Thoracic aorta (tissue), 2 donors: ENCODE data around the gene SPECC1L. TPM values are rescaled to one million over a fixed set of nuclear protein-coding genes. Genes with fewer than 3 reads are reported as not detected.

Source experiments
- ATAC-seq: fragments of 150-250 bp; one replicate; pipeline ENCODE4 v1.8.0; 2017; ENCODE audit warnings: low read depth; ENCODE audit not compliant: insufficient number of reproducible peaks, low FRiP score
- DNase-seq: peaks from one replicate; pipeline ENCODE4 v3.0.0-alpha.2; 2020; ENCODE audit warnings: low spot score
- H3K27ac ChIP-seq, 2 donors: fragments of 200-600 bp; sonication (generic); 1 replicate in 1 of 2; 2 replicates in 1 of 2; pipeline ENCODE4 v1.5.1; 2016; ENCODE audit warnings: mild to moderate bottlenecking in 2 of 2, moderate library complexity in 2 of 2
- H3K27me3 ChIP-seq: fragments of 200-600 bp; sonication (generic); replicated peaks from 2 replicates; pipeline ENCODE4 v1.6.0; 2016; ENCODE audit warnings: mild to moderate bottlenecking; ENCODE audit not compliant: insufficient read depth
- H3K36me3 ChIP-seq: fragments of 200-600 bp; sonication (generic); one replicate; pipeline ENCODE4 v1.5.1; 2016
- H3K4me1 ChIP-seq, 2 donors: fragments of 200-600 bp; sonication (generic); 1 replicate in 1 of 2; 2 replicates in 1 of 2; pipeline versions ENCODE4 v1.5.1 to v1.6.0; 2016; ENCODE audit warnings: low read depth in 2 of 2, mild to moderate bottlenecking in 1 of 2; ENCODE audit not compliant: control insufficient read depth in 1 of 2
- H3K4me3 ChIP-seq: fragments of 200-600 bp; sonication (generic); 2 replicates; pipeline ENCODE4 v1.5.1; 2016; ENCODE audit warnings: mild to moderate bottlenecking
- H3K9me3 ChIP-seq: fragments of 200-600 bp; sonication (generic); 2 replicates; pipeline ENCODE4 v1.5.1; 2016
- total RNA-seq, 2 donors: library from RNA; depleted of rRNA; stranded (reverse); fragments of >200 nt; gene quantifications; one replicate each; pipeline versions ENCODE4 v1.1.0 to v1.2.3, GENCODE V29; 2016
- TF ChIP-seq, protein P1 (sequence below): fragments of 200-600 bp; sonication (generic); IDR thresholded peaks from one replicate; pipeline ENCODE4 v1.5.1; 2019; ENCODE audit warnings: antibody characterized with exemption

Gene SPECC1L
- total RNA-seq, 2 donors from 2014 or later, result 49.4 to 50.0 TPM

- no peaks in the 10 kb centered on the region for H3K9me3 ChIP-seq
- no peak overlapping the region for H3K4me3 ChIP-seq
- TF ChIP-seq, protein P1, sequence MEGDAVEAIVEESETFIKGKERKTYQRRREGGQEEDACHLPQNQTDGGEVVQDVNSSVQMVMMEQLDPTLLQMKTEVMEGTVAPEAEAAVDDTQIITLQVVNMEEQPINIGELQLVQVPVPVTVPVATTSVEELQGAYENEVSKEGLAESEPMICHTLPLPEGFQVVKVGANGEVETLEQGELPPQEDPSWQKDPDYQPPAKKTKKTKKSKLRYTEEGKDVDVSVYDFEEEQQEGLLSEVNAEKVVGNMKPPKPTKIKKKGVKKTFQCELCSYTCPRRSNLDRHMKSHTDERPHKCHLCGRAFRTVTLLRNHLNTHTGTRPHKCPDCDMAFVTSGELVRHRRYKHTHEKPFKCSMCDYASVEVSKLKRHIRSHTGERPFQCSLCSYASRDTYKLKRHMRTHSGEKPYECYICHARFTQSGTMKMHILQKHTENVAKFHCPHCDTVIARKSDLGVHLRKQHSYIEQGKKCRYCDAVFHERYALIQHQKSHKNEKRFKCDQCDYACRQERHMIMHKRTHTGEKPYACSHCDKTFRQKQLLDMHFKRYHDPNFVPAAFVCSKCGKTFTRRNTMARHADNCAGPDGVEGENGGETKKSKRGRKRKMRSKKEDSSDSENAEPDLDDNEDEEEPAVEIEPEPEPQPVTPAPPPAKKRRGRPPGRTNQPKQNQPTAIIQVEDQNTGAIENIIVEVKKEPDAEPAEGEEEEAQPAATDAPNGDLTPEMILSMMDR, result no peak
- DNase-seq (no peak), ATAC-seq (no peak)
- no peak overlapping the region for H3K27ac ChIP-seq
- H3K36me3 ChIP-seq, result no peaks in the 10 kb centered on the region
- peaks cover 11 to 20% of the 10 kb centered on the region in 2 donors for H3K4me1 ChIP-seq
- no peaks in the 10 kb centered on the region for H3K27me3 ChIP-seq
These were observed 173.6 kb downstream of the SPECC1L start for GRCh38 chr22:24444251-24444650.

GRCh38 chr22:24444729-24445466 is 174.3 kb downstream of the SPECC1L start:
- Histone ChIP-seq H3K9me3 (no peaks in the 10 kb centered on the region), H3K27ac (no peak overlapping the region), H3K27me3 (no peaks in the 10 kb centered on the region), H3K4me3 (no peak overlapping the region), H3K4me1 (peaks cover 11 to 20% of the 10 kb centered on the region in 2 donors), H3K36me3 (no peaks in the 10 kb centered on the region)
- no peak for ATAC-seq
- no peak for DNase-seq
- TF ChIP-seq, protein P1, result no peak

DNA sequence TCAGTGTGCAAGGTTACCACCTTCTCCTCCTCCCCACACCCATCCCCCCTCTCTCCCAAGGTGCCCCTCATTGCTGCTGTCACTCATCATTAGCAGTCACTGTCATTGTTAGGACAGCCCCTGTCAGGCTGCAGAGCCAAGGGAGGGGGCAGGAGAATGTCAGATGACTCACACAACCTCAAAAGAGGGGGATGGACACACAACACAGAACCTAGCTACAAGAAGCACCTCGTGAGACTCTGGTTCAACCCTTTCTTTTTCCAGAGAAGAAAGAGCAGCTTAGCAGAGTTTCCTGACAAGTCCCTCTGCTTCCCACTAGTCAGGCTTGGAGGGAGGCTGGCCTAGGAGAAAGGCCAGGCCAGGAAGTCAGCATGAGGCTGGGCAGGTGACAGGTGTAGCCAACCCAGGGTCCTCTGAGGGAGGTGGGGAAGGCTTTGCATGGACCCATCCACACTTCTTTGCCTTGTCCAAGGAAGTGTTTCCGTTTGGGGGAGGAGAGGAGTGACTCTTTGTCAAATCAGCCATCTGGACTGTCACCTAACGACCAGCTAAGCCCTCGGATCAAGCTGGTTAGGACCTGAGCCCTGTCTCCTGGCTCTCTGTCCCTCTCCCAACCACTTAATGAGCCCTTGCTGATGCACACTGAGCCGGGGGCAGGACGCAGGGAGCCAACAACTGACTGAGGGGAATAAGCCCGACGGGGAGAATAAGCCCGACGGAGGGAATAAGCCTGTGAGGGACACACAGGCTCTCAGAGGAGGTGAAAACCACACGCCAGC is 175.0 kb downstream of the SPECC1L start:
- ATAC-seq (no peak), DNase-seq (no peak)
- H3K36me3 ChIP-seq, result no peaks in the 10 kb centered on the region
- TF ChIP-seq, protein P1, result no peak
- H3K4me1 ChIP-seq, result peaks cover 11 to 20% of the 10 kb centered on the region in 2 donors
- H3K27me3 ChIP-seq, result no peaks in the 10 kb centered on the region
- H3K4me3 ChIP-seq, result no peak overlapping the region
- H3K27ac ChIP-seq, result no peak overlapping the region
- no peaks in the 10 kb centered on the region for H3K9me3 ChIP-seq

GRCh38 chr22:24446260-24446611 is 175.6 kb downstream of the SPECC1L start:
- H3K9me3 ChIP-seq, result no peaks in the 10 kb centered on the region
- H3K27ac ChIP-seq, result no peak overlapping the region
- peaks cover 11 to 15% of the 10 kb centered on the region in 2 donors for H3K4me1 ChIP-seq
- DNase-seq (no peak), ATAC-seq (no peak)
- TF ChIP-seq, protein P1, result no peak
- no peaks in the 10 kb centered on the region for H3K36me3 ChIP-seq
- no peaks in the 10 kb centered on the region for H3K27me3 ChIP-seq
- H3K4me3 ChIP-seq, result no peak overlapping the region

GRCh38 chr22:24450610-24451009 is 180.0 kb downstream of the SPECC1L start:
- H3K27ac ChIP-seq, result no peak overlapping the region
- H3K36me3 ChIP-seq, result no peaks in the 10 kb centered on the region
- DNase-seq, result no peak
- TF ChIP-seq, protein P1, result no peak
- ATAC-seq, result no peak
- no peaks in the 10 kb centered on the region for H3K27me3 ChIP-seq
- H3K4me1 ChIP-seq, result no peaks in the 10 kb centered on the region
- H3K9me3 ChIP-seq, result no peaks in the 10 kb centered on the region
- no peak overlapping the region for H3K4me3 ChIP-seq
